Epithelial cell of proximal tubule (primary cell): ENCODE data around the gene PRR19. TPM values are rescaled to one million over a fixed set of nuclear protein-coding genes. Genes with fewer than 3 reads are reported as not detected.

Experiments used
- DNase-seq: peaks from one replicate; pipeline ENCODE4 v3.0.0-alpha.2; 2011; ENCODE audit warnings: low read depth
- H3K4me3 ChIP-seq: 2 replicates; pipeline ENCODE4 v1.5.1; 2011; ENCODE audit warnings: low read depth, mild to moderate bottlenecking, low read length
- total RNA-seq: library from RNA; depleted of rRNA; stranded (reverse); fragments of >200 nt; gene quantifications from 2 replicates; pipeline ENCODE4 v1.2.3, GENCODE V29; 2015
- TF ChIP-seq, protein P1 (sequence below): conservative IDR thresholded peaks from 2 replicates; pipeline ENCODE4 v1.5.1; 2012; ENCODE audit warnings: low read depth, mild to moderate bottlenecking, low read length

The PRR19 gene
- total RNA-seq, 1 donor from 2014 or later: 0.23 TPM

DNA sequence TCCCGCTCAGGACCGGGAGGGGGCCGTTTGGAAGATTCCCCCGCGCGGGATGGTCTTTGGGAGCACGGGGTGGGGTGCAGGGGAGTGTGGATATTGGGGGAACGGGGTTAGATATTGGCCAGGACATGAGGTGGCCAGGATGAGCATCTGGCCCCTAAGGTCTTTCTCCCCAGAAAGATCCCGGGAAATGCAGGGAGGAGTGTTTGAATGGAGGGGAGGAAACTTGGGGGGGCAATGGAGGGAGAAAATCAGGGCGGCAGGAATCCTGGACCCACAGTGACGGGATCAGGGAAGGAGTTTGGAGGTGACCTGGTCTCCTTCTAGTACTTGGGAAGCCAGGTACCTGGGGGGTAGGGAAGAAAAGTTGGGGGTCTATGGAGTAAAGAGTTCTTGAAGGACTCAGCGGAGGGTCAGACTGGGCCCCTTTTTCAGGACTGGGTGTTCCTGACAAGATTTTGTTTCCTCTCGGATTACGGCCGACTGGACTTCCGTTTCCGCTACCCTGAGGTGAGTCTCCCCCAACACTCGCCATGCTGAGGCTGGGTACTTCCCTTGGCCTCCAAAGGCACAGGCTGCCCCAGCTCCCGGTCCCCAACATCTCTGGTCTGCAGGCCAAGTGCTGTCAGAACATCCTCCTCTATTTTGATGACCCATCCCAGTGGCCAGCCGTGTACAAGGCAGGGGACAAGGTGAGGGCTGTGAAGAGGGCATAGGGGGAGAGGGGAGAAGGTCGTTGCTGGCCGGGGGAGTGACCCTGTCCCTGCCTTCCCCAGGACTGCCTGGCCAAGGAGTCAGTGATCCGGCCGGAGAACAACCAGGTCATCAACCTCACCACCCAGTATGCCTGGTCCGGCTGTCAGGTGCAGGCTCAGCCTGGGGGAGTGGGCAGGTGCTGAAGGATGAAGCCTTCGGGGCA is 12.2 kb downstream of the PRR19 start:
- TF ChIP-seq, protein P1, sequence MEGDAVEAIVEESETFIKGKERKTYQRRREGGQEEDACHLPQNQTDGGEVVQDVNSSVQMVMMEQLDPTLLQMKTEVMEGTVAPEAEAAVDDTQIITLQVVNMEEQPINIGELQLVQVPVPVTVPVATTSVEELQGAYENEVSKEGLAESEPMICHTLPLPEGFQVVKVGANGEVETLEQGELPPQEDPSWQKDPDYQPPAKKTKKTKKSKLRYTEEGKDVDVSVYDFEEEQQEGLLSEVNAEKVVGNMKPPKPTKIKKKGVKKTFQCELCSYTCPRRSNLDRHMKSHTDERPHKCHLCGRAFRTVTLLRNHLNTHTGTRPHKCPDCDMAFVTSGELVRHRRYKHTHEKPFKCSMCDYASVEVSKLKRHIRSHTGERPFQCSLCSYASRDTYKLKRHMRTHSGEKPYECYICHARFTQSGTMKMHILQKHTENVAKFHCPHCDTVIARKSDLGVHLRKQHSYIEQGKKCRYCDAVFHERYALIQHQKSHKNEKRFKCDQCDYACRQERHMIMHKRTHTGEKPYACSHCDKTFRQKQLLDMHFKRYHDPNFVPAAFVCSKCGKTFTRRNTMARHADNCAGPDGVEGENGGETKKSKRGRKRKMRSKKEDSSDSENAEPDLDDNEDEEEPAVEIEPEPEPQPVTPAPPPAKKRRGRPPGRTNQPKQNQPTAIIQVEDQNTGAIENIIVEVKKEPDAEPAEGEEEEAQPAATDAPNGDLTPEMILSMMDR: peak; percentile 2
- H3K4me3 ChIP-seq: peak overlapping the region; percentile 46
- no peak for DNase-seq

DNA sequence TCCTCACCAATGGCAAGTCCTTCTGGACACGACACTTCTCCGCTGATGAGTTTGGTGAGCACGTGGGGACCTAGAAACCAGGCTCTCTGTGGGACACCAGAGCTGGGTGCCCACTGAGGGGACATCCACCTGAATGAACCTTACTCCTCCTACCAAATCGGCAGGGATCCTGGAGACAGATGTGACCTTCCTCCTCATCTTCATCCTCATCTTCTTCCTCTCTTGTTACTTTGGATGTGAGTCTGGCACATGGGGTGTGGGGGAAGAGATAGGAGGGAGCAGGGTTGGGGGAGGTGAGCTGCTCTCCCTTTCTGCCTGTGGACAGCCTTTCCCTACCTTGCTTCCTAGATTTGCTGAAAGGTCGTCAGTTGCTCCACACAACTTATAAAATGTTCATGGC is 13.1 kb downstream of the PRR19 start:
- H3K4me3 ChIP-seq: no peak overlapping the region
- no peak for DNase-seq
- TF ChIP-seq, protein P1: no peak

DNA sequence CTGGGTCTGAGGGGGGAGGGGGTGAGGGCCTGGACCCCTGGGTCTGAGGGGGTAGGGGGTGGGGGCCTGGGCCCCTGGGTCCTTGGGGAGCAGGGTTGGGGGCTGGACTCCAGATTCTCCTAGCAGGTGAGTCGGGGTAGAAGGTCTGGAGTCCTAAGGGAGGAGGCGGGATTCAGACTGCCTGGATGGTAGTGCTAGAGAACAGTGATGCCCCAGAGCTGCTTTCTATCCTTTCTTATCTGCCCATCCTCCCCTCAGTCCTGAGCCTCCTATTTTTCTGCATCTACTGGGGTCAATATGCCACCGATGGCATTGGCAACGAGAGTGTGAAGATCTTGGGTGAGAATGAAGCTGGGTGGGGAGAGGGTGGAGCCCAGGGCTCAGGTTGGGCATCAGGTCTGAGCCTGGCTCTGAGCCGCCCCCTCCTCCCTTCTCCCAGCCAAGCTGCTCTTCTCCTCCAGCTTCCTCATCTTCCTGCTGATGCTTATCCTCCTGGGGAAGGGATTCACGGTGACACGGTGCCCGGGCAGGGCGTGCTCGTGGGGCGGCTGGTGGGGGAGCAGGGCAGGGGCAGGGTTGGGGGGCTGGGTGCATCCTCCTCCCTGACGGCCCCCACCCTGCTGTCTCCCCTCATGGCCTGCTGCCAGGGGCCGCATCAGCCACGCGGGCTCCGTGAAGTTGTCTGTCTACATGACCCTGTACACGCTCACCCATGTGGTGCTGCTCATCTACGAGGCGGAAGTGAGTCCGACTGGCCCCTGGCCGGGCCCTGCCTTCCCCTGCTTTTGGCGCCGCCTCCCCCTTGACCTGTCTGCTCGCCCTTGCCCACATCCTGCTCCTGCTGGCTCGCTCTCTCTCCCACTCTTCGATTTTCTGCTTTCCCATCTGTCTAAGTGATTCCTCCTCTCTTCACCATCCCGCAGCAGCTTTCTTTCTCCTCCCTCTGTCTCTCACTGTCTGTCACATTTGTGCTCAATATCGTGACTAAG is 14.6 kb downstream of the PRR19 start:
- H3K4me3 ChIP-seq: no peak overlapping the region
- DNase-seq: no peak
- TF ChIP-seq, protein P1: no peak

DNA sequence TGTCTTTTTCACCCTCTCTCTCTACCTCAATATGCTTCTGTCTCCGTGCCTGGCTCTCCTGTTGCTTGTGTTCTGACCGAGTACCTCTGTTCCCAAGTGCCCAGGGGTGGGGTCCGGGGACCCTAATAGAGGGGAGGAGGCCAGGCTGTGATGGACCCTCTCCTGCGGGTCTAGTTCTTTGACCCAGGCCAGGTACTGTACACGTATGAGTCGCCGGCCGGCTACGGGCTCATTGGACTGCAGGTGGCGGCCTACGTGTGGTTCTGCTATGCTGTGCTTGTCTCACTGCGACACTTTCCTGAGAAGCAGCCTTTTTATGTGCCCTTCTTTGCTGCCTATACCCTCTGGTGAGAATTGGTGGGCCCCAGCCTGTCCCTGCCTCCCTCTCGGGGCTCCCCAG is 15.6 kb downstream of the PRR19 start:
- DNase-seq: no peak
- no peak overlapping the region for H3K4me3 ChIP-seq
- TF ChIP-seq, protein P1: no peak

DNA sequence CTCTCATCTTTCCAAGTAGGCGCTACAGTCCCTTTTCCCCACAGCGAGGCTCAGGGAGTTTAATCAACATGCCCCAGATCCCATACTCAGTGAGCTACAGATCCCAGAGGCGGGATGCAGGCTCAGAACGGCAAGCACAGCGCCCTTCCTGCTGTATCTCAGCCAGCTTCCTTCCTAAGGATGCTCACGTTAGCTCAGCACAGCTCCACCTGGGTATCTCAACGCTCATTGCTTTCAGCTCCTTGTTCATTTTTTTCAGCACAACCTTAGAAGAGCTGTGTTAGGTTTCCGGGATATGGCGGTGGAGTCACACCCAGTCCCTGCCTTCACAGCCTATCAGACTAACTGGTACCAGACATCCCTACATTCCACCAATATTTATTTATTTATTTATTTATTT is 20.4 kb downstream of the PRR19 start:
- TF ChIP-seq, protein P1: no peak
- no peak for DNase-seq
- no peak overlapping the region for H3K4me3 ChIP-seq

DNA sequence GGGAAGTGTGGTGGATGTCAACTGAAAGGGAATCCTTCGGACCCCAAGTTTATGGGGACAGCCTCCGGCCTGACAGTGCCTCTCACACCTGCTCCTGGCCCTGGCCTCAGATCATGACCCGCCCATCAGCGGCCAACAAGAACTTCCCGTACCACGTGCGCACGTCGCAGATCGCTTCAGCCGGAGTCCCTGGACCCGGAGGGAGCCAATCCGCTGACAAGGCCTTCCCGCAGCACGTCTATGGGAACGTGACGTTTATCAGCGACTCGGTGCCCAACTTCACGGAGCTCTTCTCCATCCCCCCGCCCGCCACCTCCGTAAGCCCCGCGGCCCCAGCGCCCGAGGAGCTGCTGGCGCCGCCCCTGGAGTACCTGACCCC is 21.5 kb downstream of the PRR19 start:
- TF ChIP-seq, protein P1: no peak
- no peak for DNase-seq
- H3K4me3 ChIP-seq: no peak overlapping the region
